GM18951 (cell line): ENCODE measurements around the gene ST8SIA5.
A peak's percentile ranks its signal among the peaks of the same experiment; 100 is the strongest.
"Not testable (repeated sequence)": the region's sequence is repeated elsewhere in the genome, so short reads cannot be mapped to it uniquely, and the experiment has no call there.

Experiments used
- POLR2A ChIP-seq: IDR thresholded peaks from 4 replicates; pipeline ENCODE4 v1.6.1; 2011; ENCODE audit warnings: mild to moderate bottlenecking; ENCODE audit not compliant: insufficient read length, insufficient read depth; ENCODE audit errors: extremely low read depth
- in situ Hi-C: fragments of 300-500 bp; cut with MboI; formaldehyde crosslinking; loops from one replicate; pipeline ENCODE4 v1.12.0; 2022; ENCODE audit warnings: low sequenced_read_pairs, mixed read lengths, inconsistent platforms; ENCODE audit not compliant: unreplicated experiment

Gene ST8SIA5

GRCh38 chr18:46756559-46757201 lies at the start of gene ST8SIA5:
Gene ST8SIA5, minus strand, starts transcription at chr18:46757053. Its CDS starts 545 bp downstream, at chr18:46756508.
- peak; percentile 32 for TF ChIP-seq POLR2A
- in situ Hi-C loops = no loop called here

GRCh38 chr18:46795945-46796344 lies 39.1 kb upstream of the ST8SIA5 start:
- in situ Hi-C loops = not testable (repeated sequence)

- in situ Hi-C loops = no loop called here
These were observed 37.8 kb upstream of the ST8SIA5 start for GRCh38 chr18:46794607-46795006.

GRCh38 chr18:46793565-46793964 lies 36.7 kb upstream of the ST8SIA5 start:
- in situ Hi-C loops = no loop called here
- TF ChIP-seq POLR2A = no peak

More at GRCh38 chr18:46794607-46795006, 37.8 kb upstream of the ST8SIA5 start:
- no peak for TF ChIP-seq POLR2A

GRCh38 chr18:46789088-46789487 lies 32.2 kb upstream of the ST8SIA5 start:
- in situ Hi-C loops = no loop called here
- TF ChIP-seq POLR2A = no peak

GRCh38 chr18:46787674-46788073 lies 30.8 kb upstream of the ST8SIA5 start:
- TF ChIP-seq POLR2A = no peak
- in situ Hi-C loops = no loop called here

GRCh38 chr18:46772357-46772756 lies 15.5 kb upstream of the ST8SIA5 start:
- in situ Hi-C loops = no loop called here

GRCh38 chr18:46771141-46771540 lies 14.3 kb upstream of the ST8SIA5 start:
- TF ChIP-seq POLR2A = no peak
- in situ Hi-C loops = no loop called here

More at GRCh38 chr18:46772357-46772756, 15.5 kb upstream of the ST8SIA5 start:
- no peak for TF ChIP-seq POLR2A

GRCh38 chr18:46770708-46771107 lies 13.9 kb upstream of the ST8SIA5 start:
- in situ Hi-C loops = no loop called here
- TF ChIP-seq POLR2A = no peak

- in situ Hi-C loops = no loop called here
- no peak for TF ChIP-seq POLR2A
These were observed 11.5 kb upstream of the ST8SIA5 start for GRCh38 chr18:46768166-46768921.

GRCh38 chr18:46767217-46767616 lies 10.4 kb upstream of the ST8SIA5 start:
- in situ Hi-C loops = no loop called here
- no peak for TF ChIP-seq POLR2A

- in situ Hi-C loops = no loop called here
- no peak for TF ChIP-seq POLR2A
These were observed 7.7 kb upstream of the ST8SIA5 start for GRCh38 chr18:46764586-46764985.

GRCh38 chr18:46761059-46761769 lies 4.4 kb upstream of the ST8SIA5 start:
- in situ Hi-C loops = no loop called here
- TF ChIP-seq POLR2A = no peak

GRCh38 chr18:46759890-46760289 lies 3.0 kb upstream of the ST8SIA5 start:
- in situ Hi-C loops = no loop called here
- TF ChIP-seq POLR2A = no peak

GRCh38 chr18:46756025-46756558 lies 761 bp downstream of the ST8SIA5 start:
- TF ChIP-seq POLR2A = no peak
- in situ Hi-C loops = no loop called here
